HEK293T (cell line): ENCODE measurements around the gene TLE5.

Experiments
- ARNT ChIP-seq: fragments of 450-650 bp; IDR thresholded peaks from 2 replicates; pipeline ENCODE4 v1.6.1; 2017; ENCODE audit warnings: mild to moderate bottlenecking
- BHLHE40 ChIP-seq: fragments of 450-650 bp; IDR thresholded peaks from 2 replicates; pipeline ENCODE4 v1.6.1; 2016; ENCODE audit warnings: mild to moderate bottlenecking, moderate library complexity, borderline replicate concordance
- ELF4 ChIP-seq: fragments of 450-650 bp; IDR thresholded peaks from 2 replicates; pipeline ENCODE4 v1.6.1; 2017; ENCODE audit warnings: antibody characterized with exemption
- FOXA1 ChIP-seq: fragments of 450-650 bp; IDR thresholded peaks from 2 replicates; pipeline ENCODE4 v1.6.1; 2016; ENCODE audit warnings: mild to moderate bottlenecking
- FOXK2 ChIP-seq: fragments of 450-650 bp; IDR thresholded peaks from 2 replicates; pipeline ENCODE4 v1.6.1; 2016; ENCODE audit warnings: mild to moderate bottlenecking
- FOXM1 ChIP-seq: fragments of 450-650 bp; IDR thresholded peaks from 2 replicates; pipeline ENCODE4 v1.6.1; 2017; ENCODE audit warnings: mild to moderate bottlenecking, borderline replicate concordance
- HDGF ChIP-seq: fragments of 450-650 bp; IDR thresholded peaks from 2 replicates; pipeline ENCODE4 v1.6.1; 2017; ENCODE audit warnings: antibody characterized with exemption, borderline replicate concordance
- L3MBTL2 ChIP-seq: fragments of 450-650 bp; conservative IDR thresholded peaks from 2 replicates; pipeline ENCODE4 v1.6.1; 2016; ENCODE audit warnings: mild to moderate bottlenecking
- NFRKB ChIP-seq: fragments of 450-650 bp; IDR thresholded peaks from 2 replicates; pipeline ENCODE4 v1.6.1; 2016; ENCODE audit warnings: mild to moderate bottlenecking, moderate library complexity
- SP1 ChIP-seq: fragments of 450-650 bp; IDR thresholded peaks from 2 replicates; pipeline ENCODE4 v1.6.1; 2017
- SUZ12 ChIP-seq: fragments of 450-650 bp; IDR thresholded peaks from 2 replicates; pipeline ENCODE4 v1.6.1; 2016; ENCODE audit warnings: mild to moderate bottlenecking
- TF ChIP-seq, protein P1 (sequence below): fragments of 450-650 bp; IDR thresholded peaks from 2 replicates; pipeline ENCODE4 v1.6.1; 2016

DNA sequence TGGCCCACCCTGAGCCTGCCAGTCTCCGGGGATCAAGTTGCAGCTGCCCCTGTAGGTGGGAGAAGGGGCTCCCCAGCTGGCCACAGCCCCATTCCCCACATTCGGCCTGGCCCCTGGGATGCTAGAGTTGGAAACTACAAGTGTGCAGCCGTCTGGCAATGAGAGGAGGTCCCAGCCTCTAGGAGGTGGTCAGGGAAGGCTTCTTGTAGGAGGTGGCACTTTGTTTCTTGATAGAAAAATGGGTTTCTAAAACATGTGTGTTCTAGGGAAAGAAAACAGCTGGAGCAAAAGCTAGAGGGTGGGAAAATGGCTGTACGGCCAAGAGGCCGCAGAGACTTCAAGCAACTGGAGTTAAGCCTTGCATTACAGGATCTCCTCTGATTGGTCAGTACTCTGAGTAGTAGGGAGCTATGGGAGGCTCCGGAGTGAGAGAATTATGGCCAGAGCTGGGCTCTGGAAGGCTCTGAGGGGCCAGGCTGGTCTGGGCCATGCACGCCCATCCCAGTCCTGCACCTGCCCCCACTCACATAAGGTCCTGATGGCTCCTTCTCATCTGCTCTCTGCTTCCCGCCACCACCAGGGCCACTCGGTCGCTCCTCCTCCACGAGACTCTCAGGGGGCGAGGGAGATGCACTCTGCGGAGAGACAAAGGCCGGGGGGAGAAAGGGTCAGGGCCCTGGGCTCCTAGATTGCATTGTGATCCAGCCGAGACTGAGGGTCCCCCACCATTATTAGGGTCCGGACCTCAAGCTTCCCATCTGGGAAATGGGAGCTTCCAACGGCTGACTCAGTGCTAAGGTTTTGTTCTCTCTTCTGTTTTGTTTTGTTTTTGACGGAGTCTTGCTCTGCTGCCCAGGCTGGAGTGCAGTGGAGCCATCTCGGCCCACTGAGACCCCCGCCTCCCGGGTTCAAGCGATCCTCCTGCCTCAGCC lies 46.9 kb downstream of the TLE5 start:
- TF ChIP-seq SUZ12 (no peak), SP1 (no peak), ELF4 (no peak), FOXA1 (no peak), BHLHE40 (no peak), FOXM1 (no peak), FOXK2 (no peak), ARNT (no peak), HDGF (no peak), L3MBTL2 (no peak), NFRKB (no peak)
- TF ChIP-seq, protein P1, sequence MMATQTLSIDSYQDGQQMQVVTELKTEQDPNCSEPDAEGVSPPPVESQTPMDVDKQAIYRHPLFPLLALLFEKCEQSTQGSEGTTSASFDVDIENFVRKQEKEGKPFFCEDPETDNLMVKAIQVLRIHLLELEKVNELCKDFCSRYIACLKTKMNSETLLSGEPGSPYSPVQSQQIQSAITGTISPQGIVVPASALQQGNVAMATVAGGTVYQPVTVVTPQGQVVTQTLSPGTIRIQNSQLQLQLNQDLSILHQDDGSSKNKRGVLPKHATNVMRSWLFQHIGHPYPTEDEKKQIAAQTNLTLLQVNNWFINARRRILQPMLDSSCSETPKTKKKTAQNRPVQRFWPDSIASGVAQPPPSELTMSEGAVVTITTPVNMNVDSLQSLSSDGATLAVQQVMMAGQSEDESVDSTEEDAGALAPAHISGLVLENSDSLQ = no peak
